ENCODE results near the gene TMOD3.

GRCh38 chr15:51837792-51838251, 8.4 kb downstream of the TMOD3 start:
- TF ChIP-seq CTCF (IDR thresholded peaks at IDR 0.05) (no peak), EZH2 (IDR thresholded peaks at IDR 0.05) (no peak)

All from neural progenitor cell (in vitro differentiated cells).